ENCODE results near the gene CS.

The CS gene

DNA sequence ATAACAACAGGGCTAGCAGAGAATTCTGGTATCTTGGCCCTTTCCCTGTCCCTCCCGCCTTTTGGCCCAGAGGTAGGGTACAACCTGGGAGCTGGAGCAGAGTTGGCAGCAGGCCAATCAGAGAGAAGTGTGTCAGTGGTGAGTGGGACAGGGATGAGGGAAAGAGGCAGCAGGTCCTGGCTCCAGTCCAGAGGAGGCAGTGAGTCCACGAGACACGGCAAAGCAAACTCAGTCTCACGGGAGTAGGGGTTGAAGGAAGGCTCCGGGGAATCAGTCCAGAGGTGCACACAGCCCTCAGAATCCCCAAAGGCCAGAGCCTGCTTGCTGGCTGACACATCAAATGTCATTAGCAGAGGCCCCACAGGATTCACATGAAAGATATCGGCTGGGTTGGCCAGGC, 26.4 kb upstream of the CS start:
- TF ChIP-seq RAD21 (IDR thresholded peaks at IDR 0.05; ENCODE audit: low read depth) (no peak), NFIC (IDR thresholded peaks at IDR 0.05) (peak; percentile 43; the same call in 1 of the 2 replicates)

- TF ChIP-seq CEBPB (IDR thresholded peaks at IDR 0.05) = no peak
- no peak for TF ChIP-seq RAD21 (IDR thresholded peaks at IDR 0.05; ENCODE audit: low read depth)
- no peak for TF ChIP-seq NFIC (IDR thresholded peaks at IDR 0.05)
- no peak for TF ChIP-seq TCF12 (IDR thresholded peaks at IDR 0.05; ENCODE audit: low read depth)
- TF ChIP-seq, protein P1, sequence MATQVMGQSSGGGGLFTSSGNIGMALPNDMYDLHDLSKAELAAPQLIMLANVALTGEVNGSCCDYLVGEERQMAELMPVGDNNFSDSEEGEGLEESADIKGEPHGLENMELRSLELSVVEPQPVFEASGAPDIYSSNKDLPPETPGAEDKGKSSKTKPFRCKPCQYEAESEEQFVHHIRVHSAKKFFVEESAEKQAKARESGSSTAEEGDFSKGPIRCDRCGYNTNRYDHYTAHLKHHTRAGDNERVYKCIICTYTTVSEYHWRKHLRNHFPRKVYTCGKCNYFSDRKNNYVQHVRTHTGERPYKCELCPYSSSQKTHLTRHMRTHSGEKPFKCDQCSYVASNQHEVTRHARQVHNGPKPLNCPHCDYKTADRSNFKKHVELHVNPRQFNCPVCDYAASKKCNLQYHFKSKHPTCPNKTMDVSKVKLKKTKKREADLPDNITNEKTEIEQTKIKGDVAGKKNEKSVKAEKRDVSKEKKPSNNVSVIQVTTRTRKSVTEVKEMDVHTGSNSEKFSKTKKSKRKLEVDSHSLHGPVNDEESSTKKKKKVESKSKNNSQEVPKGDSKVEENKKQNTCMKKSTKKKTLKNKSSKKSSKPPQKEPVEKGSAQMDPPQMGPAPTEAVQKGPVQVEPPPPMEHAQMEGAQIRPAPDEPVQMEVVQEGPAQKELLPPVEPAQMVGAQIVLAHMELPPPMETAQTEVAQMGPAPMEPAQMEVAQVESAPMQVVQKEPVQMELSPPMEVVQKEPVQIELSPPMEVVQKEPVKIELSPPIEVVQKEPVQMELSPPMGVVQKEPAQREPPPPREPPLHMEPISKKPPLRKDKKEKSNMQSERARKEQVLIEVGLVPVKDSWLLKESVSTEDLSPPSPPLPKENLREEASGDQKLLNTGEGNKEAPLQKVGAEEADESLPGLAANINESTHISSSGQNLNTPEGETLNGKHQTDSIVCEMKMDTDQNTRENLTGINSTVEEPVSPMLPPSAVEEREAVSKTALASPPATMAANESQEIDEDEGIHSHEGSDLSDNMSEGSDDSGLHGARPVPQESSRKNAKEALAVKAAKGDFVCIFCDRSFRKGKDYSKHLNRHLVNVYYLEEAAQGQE (IDR thresholded peaks at IDR 0.05; ENCODE audit: low read depth) = no peak
- TF ChIP-seq TAF1 (IDR thresholded peaks at IDR 0.05; ENCODE audit: low read depth) = no peak
- no peak for TF ChIP-seq EGR1 (IDR thresholded peaks at IDR 0.05)
- no peak for TF ChIP-seq EP300 (IDR thresholded peaks at IDR 0.05; ENCODE audit: borderline replicate concordance)
- TF ChIP-seq, protein P2, sequence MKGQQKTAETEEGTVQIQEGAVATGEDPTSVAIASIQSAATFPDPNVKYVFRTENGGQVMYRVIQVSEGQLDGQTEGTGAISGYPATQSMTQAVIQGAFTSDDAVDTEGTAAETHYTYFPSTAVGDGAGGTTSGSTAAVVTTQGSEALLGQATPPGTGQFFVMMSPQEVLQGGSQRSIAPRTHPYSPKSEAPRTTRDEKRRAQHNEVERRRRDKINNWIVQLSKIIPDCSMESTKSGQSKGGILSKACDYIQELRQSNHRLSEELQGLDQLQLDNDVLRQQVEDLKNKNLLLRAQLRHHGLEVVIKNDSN (IDR thresholded peaks at IDR 0.05) = no peak
- TF ChIP-seq FOXM1 (IDR thresholded peaks at IDR 0.05; ENCODE audit: borderline replicate concordance, low read depth) = no peak
Observed at GRCh38 chr12:56326126-56326525, 26.0 kb upstream of the CS start.

DNA sequence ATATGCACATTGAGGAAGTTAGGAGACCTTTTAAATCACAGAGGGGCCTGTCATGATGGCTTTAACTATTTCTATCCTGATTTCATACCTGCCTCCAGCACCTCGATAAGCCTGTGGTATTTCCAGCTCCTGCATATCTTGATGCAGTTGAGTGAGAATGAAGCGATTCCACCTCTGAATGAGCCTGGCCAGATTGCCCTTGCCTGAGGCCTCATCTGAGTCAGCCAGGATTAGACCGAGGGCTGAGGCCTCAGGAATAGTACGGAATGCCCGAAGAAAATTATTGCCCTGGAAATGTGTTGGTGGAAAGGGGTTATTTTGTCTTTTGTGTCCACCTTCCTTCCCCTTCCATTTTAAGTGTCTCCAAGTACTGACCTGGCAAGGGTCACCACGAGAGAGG, 24.1 kb upstream of the CS start:
- TF ChIP-seq, protein P1 (IDR thresholded peaks at IDR 0.05; ENCODE audit: low read depth) = no peak
- TF ChIP-seq ZBTB7A (IDR thresholded peaks at IDR 0.05; ENCODE audit: low read depth) (no peak), CEBPB (IDR thresholded peaks at IDR 0.05) (no peak), RAD21 (IDR thresholded peaks at IDR 0.05; ENCODE audit: low read depth) (no peak), CREB1 (IDR thresholded peaks at IDR 0.05; ENCODE audit: low read depth) (no peak), EGR1 (IDR thresholded peaks at IDR 0.05) (no peak), TAF1 (IDR thresholded peaks at IDR 0.05; ENCODE audit: low read depth) (no peak), TEAD4 (IDR thresholded peaks at IDR 0.05) (no peak), EP300 (IDR thresholded peaks at IDR 0.05; ENCODE audit: borderline replicate concordance) (no peak)

DNA sequence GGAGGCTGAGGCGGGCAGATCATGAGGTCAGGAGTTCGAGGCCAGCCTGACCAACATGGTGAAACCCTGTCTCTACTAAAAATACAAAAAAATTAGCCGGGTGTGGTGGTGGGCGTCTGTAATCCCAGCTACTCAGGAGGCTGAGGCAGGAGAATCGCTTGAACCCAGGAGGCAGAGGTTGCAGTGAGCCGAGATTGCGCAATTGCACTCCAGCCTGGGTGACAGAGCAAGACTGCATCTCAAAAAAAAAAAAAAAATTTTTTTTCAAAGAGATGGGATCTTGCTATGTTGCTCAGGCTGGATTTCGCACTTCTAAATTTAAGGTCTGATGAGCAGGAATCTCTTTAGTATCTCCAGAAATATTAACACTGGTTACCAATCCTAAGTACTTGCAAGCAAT, 21.5 kb upstream of the CS start:
- peak; percentile 91 for TF ChIP-seq CEBPB (IDR thresholded peaks at IDR 0.05)

- no peak for TF ChIP-seq NFIC (IDR thresholded peaks at IDR 0.05)
- TF ChIP-seq, protein P1 (IDR thresholded peaks at IDR 0.05; ENCODE audit: low read depth) = no peak
- TF ChIP-seq, protein P2 (IDR thresholded peaks at IDR 0.05) = no peak
- TF ChIP-seq EP300 (IDR thresholded peaks at IDR 0.05; ENCODE audit: borderline replicate concordance) = no peak
- TF ChIP-seq YY1 (IDR thresholded peaks at IDR 0.05; ENCODE audit: low read depth) = no peak
- no peak for TF ChIP-seq TAF1 (IDR thresholded peaks at IDR 0.05; ENCODE audit: low read depth)
- no peak for TF ChIP-seq EGR1 (IDR thresholded peaks at IDR 0.05)
- TF ChIP-seq CEBPB (IDR thresholded peaks at IDR 0.05) = no peak
- no peak for TF ChIP-seq ZBTB7A (IDR thresholded peaks at IDR 0.05; ENCODE audit: low read depth)
- no peak for TF ChIP-seq TEAD4 (IDR thresholded peaks at IDR 0.05)
- no peak for TF ChIP-seq MAX (IDR thresholded peaks at IDR 0.05)
- TF ChIP-seq FOXM1 (IDR thresholded peaks at IDR 0.05; ENCODE audit: borderline replicate concordance, low read depth) = no peak
- no peak for TF ChIP-seq RAD21 (IDR thresholded peaks at IDR 0.05; ENCODE audit: low read depth)
- no peak for TF ChIP-seq TCF12 (IDR thresholded peaks at IDR 0.05; ENCODE audit: low read depth)
Observed at GRCh38 chr12:56321027-56321426, 20.9 kb upstream of the CS start.

DNA sequence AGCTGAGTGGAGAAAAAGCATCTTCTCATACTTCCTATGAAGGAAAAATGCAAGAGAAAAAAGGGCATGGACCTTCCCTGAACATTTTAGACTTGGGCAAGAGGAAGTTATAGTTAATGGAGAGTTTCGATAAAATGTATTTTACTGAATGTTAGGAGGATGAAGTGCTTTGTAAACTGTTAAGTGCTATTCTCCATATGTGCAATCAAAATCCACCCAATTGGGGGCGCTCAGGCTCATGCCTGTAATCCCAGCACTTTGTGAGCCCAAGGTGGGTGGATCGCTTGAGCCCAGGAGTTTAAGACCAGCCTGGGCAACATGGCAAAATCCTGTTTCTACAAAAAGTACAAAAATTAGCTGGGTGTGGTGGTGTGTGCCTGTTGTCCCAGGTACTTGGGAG, 17.5 kb upstream of the CS start:
- TF ChIP-seq TCF12 (IDR thresholded peaks at IDR 0.05; ENCODE audit: low read depth) = no peak
- TF ChIP-seq RAD21 (IDR thresholded peaks at IDR 0.05; ENCODE audit: low read depth) = peak; percentile 32; the same call in 1 of the 2 replicates
- TF ChIP-seq EP300 (IDR thresholded peaks at IDR 0.05; ENCODE audit: borderline replicate concordance) = no peak

Measured in Ishikawa (cell line).